Activated naive CD4-positive, alpha-beta T cell (primary cell): Measurements from ENCODE around the gene PDE4D.
"Not testable (repeated sequence)": the region's sequence is repeated elsewhere in the genome, so short reads cannot be mapped to it uniquely, and the experiment has no call there.

ENCODE experiments used
- DNase-seq, 4 experiments: peaks; one replicate each; lab custom pipeline; 2025; lab: John Stamatoyannopoulos, UW

The PDE4D gene

GRCh38 chr5:59420596-59420995 lies 472.9 kb downstream of the PDE4D start:
- DNase-seq = no peak

GRCh38 chr5:59418808-59419207 lies 474.7 kb downstream of the PDE4D start:
- no peak for DNase-seq

- DNase-seq = no peak
Measured at GRCh38 chr5:59416451-59416850, 477.1 kb downstream of the PDE4D start.

GRCh38 chr5:59416026-59416425 lies 477.5 kb downstream of the PDE4D start:
- no peak for DNase-seq

GRCh38 chr5:59412428-59412827 lies 481.1 kb downstream of the PDE4D start:
- DNase-seq = no peak

GRCh38 chr5:59408997-59409396 lies 484.5 kb downstream of the PDE4D start:
- not testable (repeated sequence) for DNase-seq

GRCh38 chr5:59407967-59408366 lies 485.6 kb downstream of the PDE4D start:
- no peak for DNase-seq

GRCh38 chr5:59401637-59402036 lies 491.9 kb downstream of the PDE4D start:
- DNase-seq = no peak

- not testable (repeated sequence) for DNase-seq
Measured at GRCh38 chr5:59394956-59395355, 498.6 kb downstream of the PDE4D start.

GRCh38 chr5:59393585-59394420 lies 499.7 kb downstream of the PDE4D start:
- DNase-seq = no peak

- no peak for DNase-seq
Measured at GRCh38 chr5:59391576-59391975, 501.9 kb downstream of the PDE4D start.

GRCh38 chr5:59390989-59391388 lies 502.5 kb downstream of the PDE4D start:
- no peak for DNase-seq

GRCh38 chr5:59390074-59390659 lies 503.4 kb downstream of the PDE4D start:
- DNase-seq = no peak

- DNase-seq = no peak
Measured at GRCh38 chr5:59387127-59387526, 506.4 kb downstream of the PDE4D start.

- no peak for DNase-seq
Measured at GRCh38 chr5:59385700-59386099, 507.8 kb downstream of the PDE4D start.

- DNase-seq = no peak
Measured at GRCh38 chr5:59380350-59380951, 513.1 kb downstream of the PDE4D start.

GRCh38 chr5:59374036-59374435 lies 519.5 kb downstream of the PDE4D start:
- not testable (repeated sequence) for DNase-seq

- DNase-seq = no peak
Measured at GRCh38 chr5:59371525-59372127, 521.9 kb downstream of the PDE4D start.

- no peak for DNase-seq
Measured at GRCh38 chr5:59368951-59369350, 524.6 kb downstream of the PDE4D start.

- peak in 2 of 4 experiments; percentile 2 to 9 for DNase-seq
Measured at GRCh38 chr5:59367791-59368394, 525.6 kb downstream of the PDE4D start.

- no peak for DNase-seq
Measured at GRCh38 chr5:59366784-59367183, 526.7 kb downstream of the PDE4D start.

GRCh38 chr5:59362438-59362837 lies 531.1 kb downstream of the PDE4D start:
- DNase-seq = no peak
